GM19193 (cell line): ENCODE results near the gene EGF.

Experiments used
- POLR2A ChIP-seq: IDR thresholded peaks from 4 replicates; pipeline ENCODE4 v1.6.1; 2011; ENCODE audit not compliant: insufficient read depth, insufficient read length; ENCODE audit errors: extremely low read depth

The EGF gene

GRCh38 chr4:109977854-109978501 is 65.3 kb downstream of the EGF start:
- no peak for TF ChIP-seq POLR2A

DNA sequence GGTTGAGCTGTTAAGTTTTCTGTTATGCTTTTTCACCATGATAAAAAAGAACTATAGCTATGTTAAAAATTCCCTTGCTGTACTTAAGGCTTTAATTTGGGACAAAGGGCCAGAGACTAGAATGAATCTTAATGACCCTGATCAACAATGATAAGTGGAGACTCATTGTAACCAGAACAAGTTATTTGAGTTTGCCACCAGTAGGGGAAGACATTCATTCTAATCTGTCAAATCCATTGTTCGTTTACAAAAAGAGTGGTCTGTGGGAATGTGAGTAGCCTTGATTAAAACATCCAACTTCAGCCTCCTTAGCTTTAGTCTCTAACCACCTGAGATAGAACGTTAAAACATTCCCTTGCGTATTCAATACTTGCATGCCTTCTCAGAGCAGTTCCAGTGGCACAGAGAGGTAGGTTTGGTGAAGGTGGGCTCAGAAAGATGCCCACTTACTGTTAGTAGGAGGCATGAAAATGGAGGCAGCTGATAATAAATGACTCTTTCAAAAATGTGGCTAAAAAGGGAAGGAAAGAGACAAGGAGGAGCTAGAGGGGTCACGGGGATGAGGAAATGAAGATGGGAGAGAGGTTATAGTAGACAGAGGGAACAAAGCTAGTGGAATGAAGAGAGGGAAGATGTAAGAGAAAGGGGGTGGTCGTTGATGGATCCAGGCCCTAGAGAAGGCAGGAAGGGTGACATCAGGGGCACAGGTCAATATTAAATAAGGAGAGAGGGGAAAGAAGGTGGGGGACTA is 66.2 kb downstream of the EGF start:
- TF ChIP-seq POLR2A = no peak

DNA sequence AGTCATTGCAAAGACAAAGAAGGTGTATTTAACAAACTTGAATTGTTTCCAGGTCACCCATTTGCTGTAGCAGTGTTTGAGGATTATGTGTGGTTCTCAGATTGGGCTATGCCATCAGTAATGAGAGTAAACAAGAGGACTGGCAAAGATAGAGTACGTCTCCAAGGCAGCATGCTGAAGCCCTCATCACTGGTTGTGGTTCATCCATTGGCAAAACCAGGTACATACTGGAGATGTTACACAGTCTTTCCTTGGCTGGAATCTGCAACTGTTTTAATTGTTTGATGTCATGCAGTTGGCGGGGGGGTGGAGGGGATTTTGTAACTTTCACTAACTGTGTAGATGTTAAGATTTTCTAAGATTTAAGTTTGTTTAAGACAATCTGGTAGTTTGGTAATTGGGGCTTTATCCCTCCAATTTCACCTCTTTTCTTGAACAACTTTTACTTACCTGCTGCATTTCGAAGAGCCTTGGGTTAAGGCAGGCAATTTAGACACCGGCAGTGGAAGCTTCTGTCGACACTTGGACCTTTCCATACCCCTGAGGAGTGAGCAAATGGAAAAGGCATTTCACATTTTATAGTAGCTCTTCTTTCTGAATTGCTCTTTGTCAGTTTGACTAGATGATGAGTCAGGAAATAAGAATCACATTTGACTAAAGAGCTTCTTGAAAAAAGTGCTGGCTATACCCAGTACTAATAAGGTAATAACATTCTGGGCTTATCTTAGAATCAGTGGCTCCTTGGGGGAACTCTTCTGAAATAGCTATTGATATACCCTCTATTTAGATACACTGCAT is 67.4 kb downstream of the EGF start:
- no peak for TF ChIP-seq POLR2A

- no peak for TF ChIP-seq POLR2A
Measured at GRCh38 chr4:109981936-109982335, 69.3 kb downstream of the EGF start.

GRCh38 chr4:109982521-109982920 is 69.8 kb downstream of the EGF start:
- no peak for TF ChIP-seq POLR2A

- TF ChIP-seq POLR2A = no peak
Measured at GRCh38 chr4:109985993-109986974, 73.6 kb downstream of the EGF start.

- no peak for TF ChIP-seq POLR2A
Measured at GRCh38 chr4:109989044-109989443, 76.4 kb downstream of the EGF start.

DNA sequence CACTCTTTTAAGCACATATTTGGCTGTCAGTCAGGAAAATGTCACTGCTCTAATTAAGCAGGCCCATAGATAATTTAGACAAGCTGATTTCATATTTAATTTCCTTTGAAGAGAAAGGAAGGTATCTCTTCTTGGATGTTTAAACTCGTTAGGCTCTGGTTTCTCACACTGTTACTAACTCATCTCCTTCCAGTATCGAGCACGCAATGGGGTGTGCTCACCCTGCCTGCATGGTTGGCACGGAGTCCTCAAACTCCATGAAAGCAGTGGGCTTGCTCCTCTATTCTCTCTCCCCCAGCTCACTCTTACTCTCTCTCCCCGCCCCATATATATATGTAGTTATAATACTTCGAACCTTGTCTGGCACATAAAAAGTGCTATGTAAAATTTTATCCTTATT is 76.9 kb downstream of the EGF start:
- no peak for TF ChIP-seq POLR2A

GRCh38 chr4:109990261-109991257 is 77.9 kb downstream of the EGF start:
- TF ChIP-seq POLR2A = no peak

DNA sequence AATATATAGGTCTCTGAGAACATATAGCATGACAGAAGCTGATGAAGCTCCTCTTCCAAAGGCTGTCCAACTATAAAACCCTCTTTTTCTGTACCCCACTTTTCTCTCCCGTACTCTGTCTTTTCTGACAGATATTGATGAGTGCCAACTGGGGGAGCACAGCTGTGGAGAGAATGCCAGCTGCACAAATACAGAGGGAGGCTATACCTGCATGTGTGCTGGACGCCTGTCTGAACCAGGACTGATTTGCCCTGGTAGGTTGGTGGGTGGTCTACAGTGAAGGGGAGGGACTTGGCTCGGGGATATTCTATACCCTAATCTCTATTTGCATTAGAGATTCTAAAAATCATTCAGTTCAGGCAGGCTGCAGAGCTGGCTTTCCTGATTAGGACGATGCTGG is 80.4 kb downstream of the EGF start:
- no peak for TF ChIP-seq POLR2A

GRCh38 chr4:109994415-109994827 is 81.7 kb downstream of the EGF start:
- no peak for TF ChIP-seq POLR2A

DNA sequence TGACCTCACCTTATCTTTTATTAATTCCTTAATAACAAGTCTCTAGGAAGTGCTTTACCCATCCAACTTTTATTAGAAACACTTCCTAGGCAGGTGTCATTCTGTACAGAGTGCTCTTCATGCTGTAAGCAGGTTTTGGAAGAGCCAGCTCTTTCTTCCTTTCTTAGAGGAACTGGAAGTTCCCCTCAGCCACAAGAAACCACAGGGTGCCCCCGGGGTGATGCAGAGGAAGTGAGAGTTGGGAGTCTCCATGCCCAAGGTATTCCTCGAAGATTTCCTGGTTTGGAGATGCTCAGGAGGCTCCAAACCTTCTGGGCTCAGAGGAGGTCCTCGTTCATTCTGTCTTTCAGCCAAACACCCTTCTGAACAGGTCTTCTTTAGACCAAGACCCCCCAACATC is 83.8 kb downstream of the EGF start:
- TF ChIP-seq POLR2A = no peak

GRCh38 chr4:109998867-109999584 is 86.3 kb downstream of the EGF start:
- no peak for TF ChIP-seq POLR2A
